Measurements from ENCODE around the gene DGKG. TPM values are rescaled to one million over a fixed set of nuclear protein-coding genes. Genes with fewer than 3 reads are reported as not detected.

Gene DGKG
- total RNA-seq, 2 donors from 2014 or later = 0.17 to 0.64 TPM

GRCh38 chr3:186170516-186170915, 191.5 kb downstream of the DGKG start:
- Histone ChIP-seq H3K9me3 (no peaks in the 10 kb centered on the region), H3K27me3 (no peaks in the 10 kb centered on the region), H3K4me1 (no peaks in the 10 kb centered on the region), H3K4me3 (no peak overlapping the region), H3K9ac (ENCODE audit: low read depth in 2 of 2, low read length in 2 of 2) (no peak overlapping the region), H3K36me3 (no peaks in the 10 kb centered on the region), H3K27ac (no peak overlapping the region)
- DNase-seq = no peak
- intact Hi-C loops (cut with DNase I) = no loop called here
- TF ChIP-seq CTCF (IDR thresholded peaks at IDR 0.05) = no peak

- Histone ChIP-seq H3K36me3 (no peaks in the 10 kb centered on the region), H3K4me3 (no peak overlapping the region), H3K9me3 (no peaks in the 10 kb centered on the region), H3K27me3 (no peaks in the 10 kb centered on the region), H3K4me1 (no peaks in the 10 kb centered on the region), H3K9ac (ENCODE audit: low read depth in 2 of 2, low read length in 2 of 2) (no peak overlapping the region), H3K27ac (no peak overlapping the region)
- DNase-seq = no peak
- intact Hi-C loops (cut with DNase I) = no loop called here
- TF ChIP-seq CTCF (IDR thresholded peaks at IDR 0.05) = no peak
Observed at GRCh38 chr3:186169379-186169778, 192.7 kb downstream of the DGKG start.

- intact Hi-C loops (cut with DNase I) = no loop called here
- H3K9ac ChIP-seq (ENCODE audit: low read depth in 2 of 2, low read length in 2 of 2) = no peak overlapping the region
- no peak overlapping the region for H3K27ac ChIP-seq
- no peaks in the 10 kb centered on the region for H3K9me3 ChIP-seq
- DNase-seq = no peak
- H3K27me3 ChIP-seq = no peaks in the 10 kb centered on the region
- H3K36me3 ChIP-seq = no peaks in the 10 kb centered on the region
- no peak overlapping the region for H3K4me3 ChIP-seq
- H3K4me1 ChIP-seq = no peaks in the 10 kb centered on the region
- TF ChIP-seq CTCF (IDR thresholded peaks at IDR 0.05) = no peak
Observed at GRCh38 chr3:186168976-186169375, 193.1 kb downstream of the DGKG start.

- TF ChIP-seq CTCF (IDR thresholded peaks at IDR 0.05) = no peak
- no peaks in the 10 kb centered on the region for H3K4me1 ChIP-seq
- intact Hi-C loops (cut with DNase I) = no loop called here
Observed at GRCh38 chr3:186167646-186168395, 194.2 kb downstream of the DGKG start.

GRCh38 chr3:186166491-186167288, 195.3 kb downstream of the DGKG start:
- no peaks in the 10 kb centered on the region for H3K36me3 ChIP-seq
- no peaks in the 10 kb centered on the region for H3K9me3 ChIP-seq
- H3K4me3 ChIP-seq = no peak overlapping the region
- DNase-seq = no peak
- H3K9ac ChIP-seq (ENCODE audit: low read depth in 2 of 2, low read length in 2 of 2) = no peak overlapping the region
- H3K4me1 ChIP-seq = no peaks in the 10 kb centered on the region
- no peaks in the 10 kb centered on the region for H3K27me3 ChIP-seq
- intact Hi-C loops (cut with DNase I) = no loop called here
- no peak overlapping the region for H3K27ac ChIP-seq
- no peak for TF ChIP-seq CTCF (IDR thresholded peaks at IDR 0.05)

More at GRCh38 chr3:186167646-186168395, 194.2 kb downstream of the DGKG start:
- Histone ChIP-seq H3K9ac (ENCODE audit: low read depth in 2 of 2, low read length in 2 of 2) (no peak overlapping the region), H3K9me3 (no peaks in the 10 kb centered on the region), H3K4me3 (no peak overlapping the region), H3K27me3 (no peaks in the 10 kb centered on the region), H3K27ac (no peak overlapping the region), H3K36me3 (no peaks in the 10 kb centered on the region)
- no peak for DNase-seq
